HG02798 (cell line): ENCODE measurements around the gene HSBP1L1.
"Not testable (repeated sequence)": the region's sequence is repeated elsewhere in the genome, so short reads cannot be mapped to it uniquely, and the experiment has no call there.

Source experiments
- ATAC-seq: cut with Tn5 transposase; IDR thresholded peaks from one replicate; pipeline ENCODE4 v1.9.1; 2021; ENCODE audit warnings: mild to moderate bottlenecking; ENCODE audit not compliant: unreplicated experiment, poor library complexity

Gene HSBP1L1

GRCh38 chr18:79958981-79959380, 5.5 kb upstream of the HSBP1L1 start:
- no peak for ATAC-seq

GRCh38 chr18:79960161-79960801, 4.2 kb upstream of the HSBP1L1 start:
- not testable (repeated sequence) for ATAC-seq

- ATAC-seq = no peak
Observed at GRCh38 chr18:79960921-79961526, 3.4 kb upstream of the HSBP1L1 start.

- ATAC-seq = no peak
Observed at GRCh38 chr18:79961527-79962291, 2.7 kb upstream of the HSBP1L1 start.

- ATAC-seq = no peak
Observed at GRCh38 chr18:79962311-79962710, 2.1 kb upstream of the HSBP1L1 start.

GRCh38 chr18:79962835-79963657, 1.4 kb upstream of the HSBP1L1 start:
- peak; percentile 78 for ATAC-seq

- no peak for ATAC-seq
Observed at GRCh38 chr18:79963658-79964329, 649 bp upstream of the HSBP1L1 start.

- ATAC-seq = no peak
Observed at GRCh38 chr18:79965119-79965902, 868 bp downstream of the HSBP1L1 start.

- no peak for ATAC-seq
Observed at GRCh38 chr18:79970419-79971133, 6.1 kb downstream of the HSBP1L1 start.

GRCh38 chr18:79971211-79971952, 6.9 kb downstream of the HSBP1L1 start:
- no peak for ATAC-seq

GRCh38 chr18:79971986-79972385, 7.5 kb downstream of the HSBP1L1 start:
- ATAC-seq = no peak

- ATAC-seq = no peak
Observed at GRCh38 chr18:79972720-79973119, 8.3 kb downstream of the HSBP1L1 start.

- ATAC-seq = no peak
Observed at GRCh38 chr18:79973517-79973916, 9.1 kb downstream of the HSBP1L1 start.

- no peak for ATAC-seq
Observed at GRCh38 chr18:79974025-79974654, 9.7 kb downstream of the HSBP1L1 start.

- ATAC-seq = no peak
Observed at GRCh38 chr18:79975043-79975442, 10.6 kb downstream of the HSBP1L1 start.

- ATAC-seq = no peak
Observed at GRCh38 chr18:79975985-79976680, 11.7 kb downstream of the HSBP1L1 start.

GRCh38 chr18:79979843-79980242, 15.4 kb downstream of the HSBP1L1 start:
- ATAC-seq = no peak
